ENCODE results near the gene ADA. TPM values are rescaled to one million over a fixed set of nuclear protein-coding genes. Genes with fewer than 3 reads are reported as not detected.
"Not testable (repeated sequence)": the region's sequence is repeated elsewhere in the genome, so short reads cannot be mapped to it uniquely, and the experiment has no call there.

The ADA gene
- 25.3 TPM for polyA plus RNA-seq (2013, experiment 1 of 2)
- polyA plus RNA-seq (2013, experiment 2 of 2), result 24.1 TPM

DNA sequence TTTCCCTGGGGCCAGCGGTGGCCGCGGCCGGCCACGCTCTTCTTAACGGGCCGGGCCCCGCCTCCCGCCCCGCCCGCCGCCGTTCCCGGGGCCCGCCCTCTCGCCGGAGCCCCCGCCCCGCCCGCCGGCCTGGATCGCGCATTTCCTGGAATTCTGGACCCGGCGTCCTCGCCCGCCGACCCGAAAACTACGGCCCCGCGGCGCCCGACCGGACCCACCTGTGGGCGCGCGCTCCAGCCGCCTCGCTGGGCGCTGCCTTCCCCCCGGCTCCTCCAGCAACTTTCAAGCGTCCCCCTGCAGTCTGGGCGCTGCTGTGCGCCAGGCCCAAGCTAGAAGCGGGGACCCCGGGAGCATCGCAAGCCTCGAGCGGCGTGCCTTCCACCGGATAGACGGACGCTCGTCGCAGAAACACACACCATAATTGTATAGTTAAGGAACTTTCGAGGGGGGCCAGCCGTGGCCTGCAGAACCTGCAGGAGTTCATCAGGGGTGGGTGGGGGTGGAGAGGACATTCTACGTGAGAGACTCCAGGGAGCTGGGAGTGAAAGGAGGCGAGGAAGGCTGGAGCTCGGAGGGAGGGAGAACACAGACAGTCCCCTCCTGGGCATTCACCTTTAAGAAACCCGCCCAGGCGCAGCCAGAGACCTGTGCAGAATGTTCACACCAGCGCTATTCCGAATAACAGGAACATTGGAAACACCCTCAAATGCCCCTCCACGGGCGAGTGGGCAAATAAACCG is at the start of gene ADA:
ADA (minus strand) TSS at position 16 of the 740 bp plus-strand sequence. CDS start 92 bp downstream, outside the sequence.
- Histone ChIP-seq H3K9me3 (replicated peaks in 1 of 2; ENCODE audit: control insufficient read depth in 2 of 2, insufficient read depth in 1 of 2, low read depth in 1 of 2, low read length in 2 of 2) (peaks cover 0 to 2% of the 10 kb centered on the region in 2 donors), H4K8ac (ENCODE audit: low read depth, low read length) (peak within 1 kb of the TSS; percentile 90), H3K79me1 (ENCODE audit: low read depth, low read length) (peaks cover 8% of the 10 kb centered on the region), H3K36me3 (replicated peaks in 1 of 2; ENCODE audit: control insufficient read depth in 2 of 2, insufficient read depth in 2 of 2, low read length in 2 of 2) (no peaks in the 10 kb centered on the region), H3K9ac (ENCODE audit: low read depth, low read length, poor library complexity) (peak within 1 kb of the TSS; percentile 77), H2AFZ (ENCODE audit: low read length) (peak within 1 kb of the TSS; percentile 99), H3K4me3 (ENCODE audit: low read length in 2 of 2) (peak within 1 kb of the TSS; percentile 71 to 88), H3K4ac (ENCODE audit: low read length) (no peak within 1 kb of the TSS), H4K91ac (ENCODE audit: low read depth, low read length, poor library complexity) (no peak within 1 kb of the TSS), H2BK5ac (ENCODE audit: low read length) (peak within 1 kb of the TSS; percentile 70), H3K4me2 (ENCODE audit: insufficient read depth, low read length, poor library complexity, severe bottlenecking) (peak within 1 kb of the TSS; percentile 73), H3K23ac (ENCODE audit: low read depth, low read length, poor library complexity) (peak within 1 kb of the TSS; percentile 83), H3K18ac (ENCODE audit: low read length) (peak within 1 kb of the TSS; percentile 97), H2BK12ac (ENCODE audit: low read length) (peak within 1 kb of the TSS; percentile 87), H3K27me3 (ENCODE audit: control insufficient read depth in 3 of 3, insufficient read depth in 3 of 3, low read depth in 1 of 3, low read length in 3 of 3) (peaks cover 0 to 3% (median 0%) of the 10 kb centered on the region in 3 experiments), H2BK120ac (ENCODE audit: low read depth, low read length) (peak within 1 kb of the TSS; percentile 22), H3K27ac (replicated peaks; ENCODE audit: low read length) (peak within 1 kb of the TSS; percentile 26), H2AK5ac (ENCODE audit: low read depth, low read length) (peak within 1 kb of the TSS; percentile 97), H3K4me1 (ENCODE audit: control insufficient read depth in 2 of 2, insufficient read depth in 1 of 2, low read depth in 1 of 2, low read length in 2 of 2) (peaks cover 22% of the 10 kb centered on the region in 2 donors), H2BK15ac (ENCODE audit: low read length) (peak within 1 kb of the TSS; percentile 95), H3K14ac (ENCODE audit: low read length) (peak within 1 kb of the TSS; percentile 86)
- DNase-seq (ENCODE audit: low spot score), result peak; percentile 65
- WGBS, 2 donors (ENCODE audit: extremely low coverage in 2 of 2, insufficient read length in 2 of 2, insufficient replicate concordance in 1 of 2), result no CpG with 5 or more reads among the region's 68 CpGs

DNA sequence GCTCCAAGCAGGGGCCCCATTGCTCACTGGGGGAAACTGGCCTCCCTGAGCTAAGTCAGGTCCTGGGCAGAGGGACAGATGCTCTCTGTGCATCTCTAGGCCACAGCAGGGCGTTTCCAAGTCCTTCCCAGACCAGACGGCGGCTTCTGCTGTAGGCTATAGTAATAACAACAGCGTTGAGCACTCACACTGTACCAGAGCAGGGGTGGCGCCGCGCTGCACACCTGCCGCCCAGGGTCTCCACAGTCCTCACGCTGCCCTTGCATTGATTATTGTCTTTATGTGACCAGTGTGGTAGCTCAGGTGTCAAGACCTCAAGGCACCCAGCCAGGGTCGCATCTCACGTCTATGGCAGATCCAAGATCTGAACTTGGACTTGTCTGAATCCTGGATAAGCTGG is 48.8 kb upstream of the ADA start:
- Histone ChIP-seq H3K27ac (replicated peaks; ENCODE audit: low read length) (no peak overlapping the region), H2AFZ (ENCODE audit: low read length) (no peak overlapping the region), H3K23ac (ENCODE audit: low read depth, low read length, poor library complexity) (no peak overlapping the region), H2BK12ac (ENCODE audit: low read length) (no peak overlapping the region), H3K4me1 (ENCODE audit: control insufficient read depth in 2 of 2, insufficient read depth in 1 of 2, low read depth in 1 of 2, low read length in 2 of 2) (peaks cover 8 to 11% of the 10 kb centered on the region in 2 donors), H3K9me3 (replicated peaks in 1 of 2; ENCODE audit: control insufficient read depth in 2 of 2, insufficient read depth in 1 of 2, low read depth in 1 of 2, low read length in 2 of 2) (no peaks in the 10 kb centered on the region), H2BK5ac (ENCODE audit: low read length) (no peak overlapping the region), H3K9ac (ENCODE audit: low read depth, low read length, poor library complexity) (no peak overlapping the region), H3K27me3 (ENCODE audit: control insufficient read depth in 3 of 3, insufficient read depth in 3 of 3, low read depth in 1 of 3, low read length in 3 of 3) (peaks cover 0 to 4% (median 0%) of the 10 kb centered on the region in 3 experiments), H2BK15ac (ENCODE audit: low read length) (no peak overlapping the region), H4K8ac (ENCODE audit: low read depth, low read length) (no peak overlapping the region), H3K36me3 (replicated peaks in 1 of 2; ENCODE audit: control insufficient read depth in 2 of 2, insufficient read depth in 2 of 2, low read length in 2 of 2) (no peaks in the 10 kb centered on the region), H3K79me1 (ENCODE audit: low read depth, low read length) (no peaks in the 10 kb centered on the region), H3K18ac (ENCODE audit: low read length) (no peak overlapping the region), H2BK120ac (ENCODE audit: low read depth, low read length) (no peak overlapping the region), H4K91ac (ENCODE audit: low read depth, low read length, poor library complexity) (no peak overlapping the region), H2AK5ac (ENCODE audit: low read depth, low read length) (no peak overlapping the region), H3K4ac (ENCODE audit: low read length) (no peak overlapping the region), H3K4me2 (ENCODE audit: insufficient read depth, low read length, poor library complexity, severe bottlenecking) (no peak overlapping the region), H3K4me3 (ENCODE audit: low read length in 2 of 2) (peak overlapping the region in 1 of 2 donors; percentile 49), H3K14ac (ENCODE audit: low read length) (no peak overlapping the region)
- no peak for DNase-seq (ENCODE audit: low spot score)
- WGBS, 2 donors (ENCODE audit: extremely low coverage in 2 of 2, insufficient read length in 2 of 2, insufficient replicate concordance in 1 of 2), result no CpG with 5 or more reads among the region's 11 CpGs

DNA sequence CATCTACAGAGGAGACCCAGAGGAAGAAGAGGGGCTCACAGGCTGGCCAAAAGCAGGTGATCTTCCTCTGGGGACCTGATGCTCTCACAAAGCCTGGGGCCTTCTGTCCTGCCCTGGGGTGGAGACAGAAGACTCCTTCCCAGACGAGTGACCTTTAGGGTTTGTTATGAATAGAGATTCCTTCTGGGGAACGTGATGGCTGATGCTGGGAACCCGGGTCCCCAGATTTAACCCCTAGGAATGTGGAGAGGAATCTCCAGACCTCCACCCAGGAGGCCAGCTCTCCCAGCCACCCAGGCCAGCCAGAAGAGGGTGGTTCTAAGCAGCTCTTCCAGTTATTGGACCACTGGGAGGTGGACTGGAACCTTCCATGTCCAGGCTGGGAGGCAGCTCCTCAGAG is 46.9 kb upstream of the ADA start:
- Histone ChIP-seq H3K9ac (ENCODE audit: low read depth, low read length, poor library complexity) (no peak overlapping the region), H4K91ac (ENCODE audit: low read depth, low read length, poor library complexity) (no peak overlapping the region), H2BK5ac (ENCODE audit: low read length) (no peak overlapping the region), H3K4ac (ENCODE audit: low read length) (no peak overlapping the region), H2AFZ (ENCODE audit: low read length) (no peak overlapping the region), H2BK120ac (ENCODE audit: low read depth, low read length) (no peak overlapping the region), H2BK15ac (ENCODE audit: low read length) (no peak overlapping the region), H3K4me3 (ENCODE audit: low read length in 2 of 2) (no peak overlapping the region), H3K23ac (ENCODE audit: low read depth, low read length, poor library complexity) (no peak overlapping the region), H3K18ac (ENCODE audit: low read length) (no peak overlapping the region), H3K14ac (ENCODE audit: low read length) (no peak overlapping the region), H4K8ac (ENCODE audit: low read depth, low read length) (no peak overlapping the region), H2AK5ac (ENCODE audit: low read depth, low read length) (no peak overlapping the region), H3K9me3 (replicated peaks in 1 of 2; ENCODE audit: control insufficient read depth in 2 of 2, insufficient read depth in 1 of 2, low read depth in 1 of 2, low read length in 2 of 2) (no peaks in the 10 kb centered on the region), H3K27me3 (ENCODE audit: control insufficient read depth in 3 of 3, insufficient read depth in 3 of 3, low read depth in 1 of 3, low read length in 3 of 3) (peaks cover 0 to 4% (median 0%) of the 10 kb centered on the region in 3 experiments), H3K79me1 (ENCODE audit: low read depth, low read length) (no peaks in the 10 kb centered on the region), H3K36me3 (replicated peaks in 1 of 2; ENCODE audit: control insufficient read depth in 2 of 2, insufficient read depth in 2 of 2, low read length in 2 of 2) (no peaks in the 10 kb centered on the region), H3K4me1 (ENCODE audit: control insufficient read depth in 2 of 2, insufficient read depth in 1 of 2, low read depth in 1 of 2, low read length in 2 of 2) (peaks cover 9% of the 10 kb centered on the region in 2 donors), H3K27ac (replicated peaks; ENCODE audit: low read length) (no peak overlapping the region), H3K4me2 (ENCODE audit: insufficient read depth, low read length, poor library complexity, severe bottlenecking) (no peak overlapping the region), H2BK12ac (ENCODE audit: low read length) (no peak overlapping the region)
- no peak for DNase-seq (ENCODE audit: low spot score)
- no CpG with 5 or more reads among the region's 3 CpGs for WGBS, 2 donors (ENCODE audit: extremely low coverage in 2 of 2, insufficient read length in 2 of 2, insufficient replicate concordance in 1 of 2)

DNA sequence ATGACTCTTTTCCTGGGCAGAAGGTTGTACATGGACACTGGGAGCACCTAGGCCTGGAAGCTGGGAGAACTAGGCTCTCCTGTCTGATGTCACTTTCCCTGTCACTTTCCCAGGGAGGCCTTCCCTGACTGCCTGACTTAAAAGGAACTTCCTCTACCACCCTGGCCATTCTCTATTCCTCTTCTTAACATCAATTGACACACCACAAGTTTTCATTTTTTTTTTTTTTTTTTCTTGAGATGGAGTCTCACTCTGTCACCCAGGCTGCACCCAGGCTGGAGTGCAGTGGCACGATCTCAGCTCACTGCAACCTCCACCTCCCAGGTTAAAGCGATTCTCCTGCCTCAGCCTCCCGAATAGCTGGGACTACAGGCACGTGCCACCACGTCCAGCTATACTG is 45.5 kb upstream of the ADA start:
- H2BK15ac ChIP-seq (ENCODE audit: low read length); H3K23ac ChIP-seq (ENCODE audit: low read depth, low read length, poor library complexity); H2BK5ac ChIP-seq (ENCODE audit: low read length); H3K4ac ChIP-seq (ENCODE audit: low read length); H3K4me3 ChIP-seq (ENCODE audit: low read length in 2 of 2); H2AFZ ChIP-seq (ENCODE audit: low read length); H2AK5ac ChIP-seq (ENCODE audit: low read depth, low read length); DNase-seq (ENCODE audit: low spot score); H4K91ac ChIP-seq (ENCODE audit: low read depth, low read length, poor library complexity); H3K9me3 ChIP-seq (replicated peaks in 1 of 2; ENCODE audit: control insufficient read depth in 2 of 2, insufficient read depth in 1 of 2, low read depth in 1 of 2, low read length in 2 of 2); H3K27me3 ChIP-seq (ENCODE audit: control insufficient read depth in 3 of 3, insufficient read depth in 3 of 3, low read depth in 1 of 3, low read length in 3 of 3); H3K9ac ChIP-seq (ENCODE audit: low read depth, low read length, poor library complexity); H2BK12ac ChIP-seq (ENCODE audit: low read length); H3K27ac ChIP-seq (replicated peaks; ENCODE audit: low read length); H2BK120ac ChIP-seq (ENCODE audit: low read depth, low read length); H3K4me2 ChIP-seq (ENCODE audit: insufficient read depth, low read length, poor library complexity, severe bottlenecking); H4K8ac ChIP-seq (ENCODE audit: low read depth, low read length); H3K18ac ChIP-seq (ENCODE audit: low read length); H3K36me3 ChIP-seq (replicated peaks in 1 of 2; ENCODE audit: control insufficient read depth in 2 of 2, insufficient read depth in 2 of 2, low read length in 2 of 2); H3K79me1 ChIP-seq (ENCODE audit: low read depth, low read length); H3K14ac ChIP-seq (ENCODE audit: low read length): not testable (repeated sequence)
- no CpG with 5 or more reads among the region's 5 CpGs for WGBS, 2 donors (ENCODE audit: extremely low coverage in 2 of 2, insufficient read length in 2 of 2, insufficient replicate concordance in 1 of 2)
- H3K4me1 ChIP-seq (ENCODE audit: control insufficient read depth in 2 of 2, insufficient read depth in 1 of 2, low read depth in 1 of 2, low read length in 2 of 2), result peaks cover 14 to 18% of the 10 kb centered on the region in 2 donors

All from neuronal stem cell (in vitro differentiated cells).